Stimulated activated CD8-positive, alpha-beta memory T cell treated with anti-CD3 and anti-CD28 coated beads, Interleukin-12 subunit alpha, Interleukin-12 subunit beta, amount 100 ng/mL, for 1 hour (primary cell): ENCODE results near the gene SEC11A.
"Not testable (repeated sequence)": the region's sequence is repeated elsewhere in the genome, so short reads cannot be mapped to it uniquely, and the experiment has no call there.

Source experiments
- DNase-seq: peaks from one replicate; pipeline ENCODE4 v3.0.0-alpha.2; 2020; ENCODE audit warnings: low read depth

The SEC11A gene

GRCh38 chr15:84737005-84737404, 21.1 kb upstream of the SEC11A start:
- no peak for DNase-seq

DNA sequence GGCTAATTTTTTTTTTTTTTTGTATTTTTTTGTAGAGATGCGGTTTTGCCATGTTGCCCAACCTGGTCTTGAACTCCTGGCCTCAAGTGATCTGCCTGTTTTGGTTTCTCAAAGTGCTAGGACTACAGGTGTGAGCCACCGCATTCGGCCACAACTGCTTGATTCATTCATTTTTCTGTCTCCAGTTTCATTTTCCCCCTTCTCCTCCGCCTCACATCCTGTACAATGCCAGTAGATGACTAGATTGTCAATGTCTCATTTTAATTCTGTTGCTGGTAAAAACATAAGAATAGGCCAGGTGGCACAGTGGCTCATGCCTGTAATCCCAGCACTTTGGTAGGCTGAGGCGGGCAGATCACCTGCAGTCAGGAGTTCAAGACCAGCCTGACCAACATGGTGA, 20.4 kb upstream of the SEC11A start:
- DNase-seq, result peak; percentile 21

DNA sequence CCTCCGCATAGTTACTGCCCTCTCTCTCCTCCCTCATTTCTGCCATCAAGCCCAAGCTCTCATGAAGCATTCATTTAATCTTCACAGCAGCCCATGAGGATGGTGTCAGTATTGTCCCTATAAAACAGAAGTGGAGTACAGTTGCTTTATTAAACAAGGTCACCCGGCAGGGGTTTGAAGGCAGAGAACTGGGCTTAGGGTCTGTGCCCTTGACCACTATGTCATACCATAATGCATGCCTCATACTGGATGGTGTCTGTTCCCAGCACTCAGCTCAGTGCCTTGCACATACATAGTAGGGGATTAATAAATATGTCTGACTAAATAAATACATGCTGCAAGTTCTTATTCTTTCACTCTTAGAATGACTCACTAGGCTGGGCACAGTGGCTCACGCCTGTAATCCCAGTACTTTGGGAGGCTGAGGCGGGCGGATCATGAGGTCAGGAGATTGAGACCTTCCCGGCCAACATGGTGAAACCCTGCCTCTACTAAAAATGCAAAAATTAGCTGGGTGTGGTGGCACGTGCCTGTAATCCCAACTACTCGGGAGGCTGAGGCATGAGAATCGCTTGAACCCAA, 19.6 kb upstream of the SEC11A start:
- not testable (repeated sequence) for DNase-seq

GRCh38 chr15:84734794-84735479, 19.0 kb upstream of the SEC11A start:
- DNase-seq, result peak; percentile 37

DNA sequence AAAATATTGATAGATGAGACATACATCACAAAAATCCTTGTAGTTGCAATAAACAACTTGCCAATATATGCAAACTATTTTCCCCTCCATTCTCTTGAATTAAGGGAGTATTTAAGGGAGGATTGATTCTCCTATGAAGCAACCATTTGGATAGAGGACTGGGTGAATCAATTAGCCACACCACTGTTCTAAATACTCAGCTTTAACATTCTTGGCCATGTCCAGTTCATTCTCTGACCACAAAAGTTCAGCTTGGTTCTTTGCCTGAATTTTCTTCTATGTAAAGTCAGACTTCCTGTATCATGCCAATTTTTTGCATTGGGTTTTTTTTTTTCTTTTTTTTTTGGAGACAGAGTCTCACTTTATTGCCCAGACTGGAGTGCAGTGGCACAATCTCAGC, 15.8 kb upstream of the SEC11A start:
- no peak for DNase-seq

GRCh38 chr15:84727429-84727828, 11.5 kb upstream of the SEC11A start:
- DNase-seq, result no peak

DNA sequence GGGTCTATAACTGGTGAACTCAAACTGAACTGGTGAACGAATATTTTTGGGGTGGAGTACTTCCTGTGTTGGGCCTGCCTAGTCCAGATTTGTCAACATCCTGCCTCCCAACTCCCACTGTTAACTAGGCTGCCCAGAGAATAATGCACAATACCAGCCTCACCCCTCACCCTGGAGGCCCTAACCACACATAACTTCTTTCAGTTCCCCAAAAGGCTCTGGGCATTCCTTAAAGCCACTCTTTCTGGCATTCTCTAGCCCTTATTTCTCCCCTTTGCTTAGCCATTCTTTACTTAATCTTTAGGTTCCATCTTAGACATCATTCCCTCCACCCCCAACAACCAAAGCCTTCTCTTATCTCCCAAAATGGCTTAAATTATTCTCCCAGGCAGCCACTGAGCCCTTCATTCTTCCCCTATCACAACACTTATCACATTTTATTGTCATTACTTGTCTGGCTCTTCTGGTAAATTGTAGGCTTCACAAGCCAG, 9.1 kb upstream of the SEC11A start:
- DNase-seq, result no peak

DNA sequence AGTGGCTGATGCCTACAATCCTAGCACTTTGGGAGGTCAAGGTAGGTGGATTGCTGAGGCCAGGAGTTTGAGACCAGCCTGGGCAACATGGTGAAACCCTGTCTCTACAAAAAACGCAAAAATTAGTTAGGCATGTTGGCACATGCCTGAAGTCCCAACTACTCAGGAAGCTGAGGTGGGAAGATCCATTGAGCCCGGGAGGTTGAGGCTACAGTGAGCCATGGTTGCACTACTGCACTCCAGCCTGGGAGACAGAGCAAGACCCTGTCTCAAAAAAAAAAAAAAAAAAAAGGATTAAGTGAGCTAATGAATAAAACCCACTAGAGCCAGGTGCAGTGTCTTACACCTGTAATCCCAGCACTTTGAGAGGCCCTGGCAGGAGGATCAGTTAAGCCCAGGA, 6.7 kb upstream of the SEC11A start:
- no peak for DNase-seq

DNA sequence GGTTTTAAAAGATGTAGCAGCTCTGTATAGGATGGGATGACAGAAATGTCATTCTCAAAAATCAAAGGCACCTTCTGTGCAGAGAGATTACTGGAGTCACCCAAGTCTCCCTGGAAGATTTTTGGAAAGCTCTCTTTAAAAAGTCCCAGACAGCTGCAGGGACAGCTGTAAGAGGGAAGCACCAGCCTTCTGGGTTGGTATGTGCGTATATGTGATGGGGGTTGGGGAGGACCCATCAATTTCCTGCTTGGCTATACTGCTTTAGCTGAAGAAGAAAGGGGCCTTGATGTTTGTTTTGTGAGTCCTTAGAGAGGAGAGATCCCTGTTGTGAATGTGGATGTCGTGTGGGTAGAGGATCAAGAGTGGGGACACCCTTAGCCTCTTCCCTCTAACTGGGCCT, 5.4 kb upstream of the SEC11A start:
- no peak for DNase-seq

DNA sequence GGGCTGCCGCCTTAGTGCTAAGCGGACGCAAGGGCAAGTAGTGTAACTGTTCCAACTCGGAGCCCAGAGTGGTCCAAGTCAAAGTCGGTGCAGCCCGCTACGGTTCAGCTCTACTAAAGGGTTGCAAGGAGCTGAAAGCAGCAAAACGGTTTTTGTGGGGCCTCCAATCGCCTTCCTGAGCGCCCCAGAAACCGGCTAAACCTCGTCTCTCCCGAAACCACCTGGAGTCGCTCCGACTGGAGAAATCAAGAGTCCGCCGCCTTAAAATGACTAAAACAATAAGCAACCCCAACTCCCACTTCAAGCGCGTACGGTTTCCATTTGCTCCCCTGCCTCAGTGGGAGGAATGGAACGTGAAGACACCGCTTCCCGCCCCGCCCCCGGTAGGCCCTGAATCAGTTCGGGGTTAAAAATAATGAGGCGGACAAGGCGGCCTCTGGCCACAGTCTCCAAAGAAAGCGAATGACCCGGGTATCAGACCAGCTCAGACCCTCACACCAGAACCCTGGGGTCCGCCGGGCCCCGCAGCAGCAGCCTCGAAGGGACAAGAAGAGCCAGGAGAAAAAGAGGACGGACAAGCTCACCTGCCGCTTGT, 401 bp downstream of the SEC11A start:
- no peak for DNase-seq

DNA sequence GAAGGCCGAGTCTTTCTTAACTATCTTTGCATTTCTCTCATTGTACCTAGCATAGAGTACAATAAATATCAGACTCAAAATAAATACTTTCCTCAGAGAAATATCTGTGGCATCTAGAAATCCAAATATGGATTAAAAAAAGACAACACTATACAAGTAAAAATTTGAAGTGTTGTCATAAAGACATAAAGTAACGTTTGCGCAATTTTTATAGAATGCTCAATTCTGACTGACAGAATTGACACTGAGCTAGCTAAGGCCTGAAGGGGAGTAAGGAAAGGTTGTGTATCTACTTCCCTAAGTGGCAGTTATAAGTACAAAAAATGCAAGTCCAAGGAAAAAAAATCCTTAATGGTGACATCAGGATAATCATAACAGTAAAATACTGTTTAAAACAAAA, 1.1 kb downstream of the SEC11A start:
- DNase-seq, result no peak

DNA sequence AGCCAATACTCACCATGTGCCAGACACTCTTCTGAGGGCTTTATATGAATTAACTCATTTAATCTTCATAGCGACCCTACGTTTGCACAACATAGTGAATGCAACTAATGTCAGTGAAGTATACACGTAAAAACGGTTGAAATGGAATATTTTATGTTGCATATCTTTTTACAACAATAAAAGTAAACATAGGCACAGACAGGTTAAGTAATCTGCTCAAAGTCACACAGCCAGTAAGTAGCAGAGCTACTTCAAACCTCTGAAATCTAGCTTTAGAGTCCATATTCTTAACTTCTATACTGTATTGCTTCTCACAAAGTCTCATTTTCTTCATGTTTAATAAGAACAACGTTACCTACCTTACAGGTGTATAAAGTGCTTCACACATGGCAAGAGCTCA, 1.6 kb downstream of the SEC11A start:
- no peak for DNase-seq

DNA sequence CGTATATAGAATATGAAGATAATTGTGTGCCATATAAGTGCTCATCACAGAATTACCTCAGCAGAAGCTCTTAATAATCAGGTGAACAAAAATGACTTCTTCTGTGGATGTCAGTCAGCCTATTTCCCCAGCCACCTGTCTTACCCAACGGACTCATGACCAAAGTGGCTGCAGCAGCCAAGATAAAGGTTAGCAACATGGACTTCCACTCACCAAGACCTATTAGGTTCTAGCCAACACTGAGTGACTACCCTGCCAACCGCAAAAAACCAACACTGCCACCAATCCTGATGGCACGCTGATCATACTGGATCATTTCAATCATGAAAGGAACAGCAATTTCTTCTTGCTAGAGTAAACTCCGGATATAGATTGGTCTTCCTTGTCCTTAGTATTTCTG, 12.1 kb downstream of the SEC11A start:
- DNase-seq, result no peak

DNA sequence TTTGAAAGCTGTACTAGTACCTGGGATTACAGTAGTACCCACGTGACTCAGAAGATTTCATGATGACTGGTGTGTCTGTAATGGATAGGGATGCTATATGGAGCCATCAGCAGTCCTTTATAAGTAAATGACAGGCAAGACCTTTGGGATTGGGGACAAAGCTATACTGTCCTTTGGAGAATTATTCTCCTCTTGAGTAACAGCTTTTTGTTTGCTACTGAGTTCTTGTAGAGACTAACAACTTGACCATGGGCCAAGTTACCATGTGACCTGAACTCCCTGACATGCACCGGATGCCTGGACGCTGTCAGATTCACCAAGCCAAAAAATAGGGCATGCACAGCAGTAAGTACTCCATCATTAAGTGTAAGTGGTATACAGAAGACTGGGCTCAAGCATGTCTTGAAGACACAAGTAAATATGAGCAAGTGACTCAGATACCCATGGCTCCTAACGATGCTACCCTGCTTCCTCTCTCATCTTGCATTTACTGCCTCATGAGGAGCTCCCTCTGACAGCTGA, 12.9 kb downstream of the SEC11A start:
- no peak for DNase-seq

- DNase-seq, result no peak
These were observed 16.3 kb downstream of the SEC11A start for GRCh38 chr15:84699538-84700191.

DNA sequence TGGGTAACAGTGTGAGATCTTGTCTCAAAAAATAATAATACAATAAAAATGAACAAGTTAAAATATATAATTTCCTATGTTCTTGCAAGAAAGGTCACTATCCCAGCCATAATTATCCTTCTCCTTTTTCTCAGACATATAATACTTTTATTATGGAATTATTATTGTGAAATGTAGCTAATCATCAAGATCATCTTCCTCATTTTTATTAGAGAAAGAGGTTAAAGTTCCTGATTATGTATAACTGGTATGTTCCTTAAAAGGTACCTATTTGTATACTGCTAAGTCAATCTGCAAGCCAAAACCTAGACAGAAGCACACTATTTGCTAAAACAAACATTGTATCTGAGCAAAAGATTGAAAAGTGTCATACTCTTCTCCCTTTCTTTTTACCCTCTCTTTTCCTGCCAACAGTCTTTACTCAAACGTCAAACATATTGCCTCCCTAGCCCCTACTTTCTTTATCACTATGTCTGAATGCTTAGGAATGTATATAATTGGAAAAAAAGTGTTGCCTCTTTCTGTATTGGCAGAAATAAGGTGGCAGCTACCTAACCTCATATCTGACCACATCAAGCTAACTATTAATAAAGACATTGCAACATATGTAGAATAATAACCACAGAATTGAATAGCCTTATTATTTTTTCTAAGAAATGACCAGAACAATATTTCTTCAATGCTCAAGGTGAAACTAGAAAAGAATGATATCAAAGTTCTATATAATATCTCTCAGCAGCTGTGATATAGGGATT, 18.5 kb downstream of the SEC11A start:
- no peak for DNase-seq

DNA sequence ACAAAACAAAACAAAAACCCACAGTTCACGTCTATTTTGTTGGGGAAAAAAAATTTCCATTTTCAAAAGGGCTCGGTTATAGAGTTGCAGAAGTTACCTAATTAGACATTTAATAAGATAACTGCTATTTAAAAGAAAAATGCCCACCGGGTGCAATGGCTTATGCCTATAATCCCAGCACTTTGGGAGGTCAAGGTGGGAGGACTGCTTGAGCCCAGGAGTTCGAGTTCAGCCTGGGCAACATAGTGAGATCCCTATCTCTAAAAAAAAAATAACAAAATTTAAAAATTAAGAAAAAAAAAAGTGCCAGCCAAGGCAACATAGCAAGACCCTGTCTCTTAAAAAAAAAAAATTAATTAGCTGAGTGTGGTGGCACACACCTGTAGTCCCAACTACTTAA, 19.2 kb downstream of the SEC11A start:
- DNase-seq, result no peak

DNA sequence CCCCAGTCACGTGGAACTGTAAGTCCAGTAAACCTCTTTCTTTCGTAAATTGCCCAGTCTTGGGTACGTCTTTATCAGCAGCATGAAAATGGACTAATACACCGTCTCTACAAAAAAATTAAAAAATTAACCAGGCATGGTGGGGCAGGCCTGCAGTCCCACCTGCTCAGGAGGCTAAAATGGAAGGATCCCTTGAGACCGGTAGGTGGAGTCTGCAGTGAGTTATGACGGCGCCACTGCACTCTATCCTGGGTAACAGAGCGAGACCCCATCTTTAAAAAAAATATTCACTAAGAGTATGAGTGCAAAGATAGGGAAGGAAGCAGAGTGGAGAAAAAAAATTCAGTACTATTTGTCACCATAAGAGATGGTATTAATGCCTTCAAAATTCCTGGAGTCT, 25.6 kb downstream of the SEC11A start:
- no peak for DNase-seq

DNA sequence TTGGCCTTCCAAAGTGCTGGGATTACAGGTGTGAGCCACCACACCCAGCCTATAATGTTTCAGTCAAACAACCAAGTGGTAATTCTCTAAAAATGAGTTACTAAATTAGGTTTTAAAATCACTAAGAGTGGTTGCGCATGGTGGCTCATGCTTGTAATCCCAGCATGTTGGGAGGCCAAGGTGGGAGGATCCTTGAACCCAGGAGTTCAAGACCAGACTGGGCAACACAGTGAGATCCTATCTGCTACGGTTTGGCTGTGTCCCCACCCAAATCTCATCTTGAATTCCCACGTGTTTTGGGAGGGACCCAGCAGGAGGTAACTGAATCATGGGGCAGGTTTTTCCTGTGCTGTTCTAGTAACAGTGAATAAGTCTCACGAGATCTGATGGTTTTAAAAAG, 26.1 kb downstream of the SEC11A start:
- no peak for DNase-seq

DNA sequence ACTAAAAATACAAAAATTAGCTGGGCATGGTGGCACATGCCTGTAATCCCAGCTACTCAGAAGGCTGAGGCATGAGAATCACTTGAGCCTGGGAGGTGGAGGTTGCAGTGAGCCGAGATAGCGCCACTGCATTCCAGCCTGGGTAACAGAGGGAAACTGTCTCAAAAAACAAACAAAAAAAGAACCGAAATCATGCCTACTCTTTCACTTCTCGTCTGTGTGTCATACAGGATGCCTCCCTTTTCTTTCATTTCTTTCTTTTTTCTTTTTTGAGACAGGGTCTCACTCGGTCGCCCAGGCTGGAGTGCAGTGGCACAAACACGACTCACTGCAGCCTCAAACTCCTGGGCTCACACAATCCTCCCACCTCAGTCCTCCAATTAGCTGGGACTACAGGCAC, 29.5 kb downstream of the SEC11A start:
- not testable (repeated sequence) for DNase-seq

GRCh38 chr15:84685304-84685703, 30.6 kb downstream of the SEC11A start:
- no peak for DNase-seq

GRCh38 chr15:84684092-84684491, 31.8 kb downstream of the SEC11A start:
- no peak for DNase-seq
